ENCODE data around the gene ADCK1.
A peak's percentile ranks its signal among the peaks of the same experiment; 100 is the strongest.

The ADCK1 gene

DNA sequence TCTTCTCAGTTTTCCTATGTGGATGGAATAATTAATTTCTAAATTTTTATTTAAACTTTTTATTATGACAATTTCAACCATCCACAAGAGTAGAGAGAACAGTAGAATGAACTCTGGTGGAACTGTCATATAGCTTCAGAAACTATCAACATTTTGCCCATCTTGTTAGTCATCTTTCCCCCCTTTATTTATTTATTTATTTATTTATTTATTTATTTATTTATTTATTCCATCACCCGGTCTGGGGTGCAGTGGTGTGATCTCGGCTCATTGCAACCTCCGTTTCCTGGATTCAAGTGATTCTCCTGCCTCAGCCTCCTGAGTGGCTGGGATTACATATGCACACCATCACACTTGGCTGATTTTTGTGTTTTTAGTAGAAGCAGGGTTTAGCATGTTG, 23.5 kb downstream of the ADCK1 start:
- TF ChIP-seq, protein P1, sequence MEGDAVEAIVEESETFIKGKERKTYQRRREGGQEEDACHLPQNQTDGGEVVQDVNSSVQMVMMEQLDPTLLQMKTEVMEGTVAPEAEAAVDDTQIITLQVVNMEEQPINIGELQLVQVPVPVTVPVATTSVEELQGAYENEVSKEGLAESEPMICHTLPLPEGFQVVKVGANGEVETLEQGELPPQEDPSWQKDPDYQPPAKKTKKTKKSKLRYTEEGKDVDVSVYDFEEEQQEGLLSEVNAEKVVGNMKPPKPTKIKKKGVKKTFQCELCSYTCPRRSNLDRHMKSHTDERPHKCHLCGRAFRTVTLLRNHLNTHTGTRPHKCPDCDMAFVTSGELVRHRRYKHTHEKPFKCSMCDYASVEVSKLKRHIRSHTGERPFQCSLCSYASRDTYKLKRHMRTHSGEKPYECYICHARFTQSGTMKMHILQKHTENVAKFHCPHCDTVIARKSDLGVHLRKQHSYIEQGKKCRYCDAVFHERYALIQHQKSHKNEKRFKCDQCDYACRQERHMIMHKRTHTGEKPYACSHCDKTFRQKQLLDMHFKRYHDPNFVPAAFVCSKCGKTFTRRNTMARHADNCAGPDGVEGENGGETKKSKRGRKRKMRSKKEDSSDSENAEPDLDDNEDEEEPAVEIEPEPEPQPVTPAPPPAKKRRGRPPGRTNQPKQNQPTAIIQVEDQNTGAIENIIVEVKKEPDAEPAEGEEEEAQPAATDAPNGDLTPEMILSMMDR (IDR thresholded peaks at IDR 0.05) = no peak
- H3K9me3 Mint-ChIP-seq = no peaks in the 10 kb centered on the region
- H3K4me3 Mint-ChIP-seq = no peak overlapping the region

DNA sequence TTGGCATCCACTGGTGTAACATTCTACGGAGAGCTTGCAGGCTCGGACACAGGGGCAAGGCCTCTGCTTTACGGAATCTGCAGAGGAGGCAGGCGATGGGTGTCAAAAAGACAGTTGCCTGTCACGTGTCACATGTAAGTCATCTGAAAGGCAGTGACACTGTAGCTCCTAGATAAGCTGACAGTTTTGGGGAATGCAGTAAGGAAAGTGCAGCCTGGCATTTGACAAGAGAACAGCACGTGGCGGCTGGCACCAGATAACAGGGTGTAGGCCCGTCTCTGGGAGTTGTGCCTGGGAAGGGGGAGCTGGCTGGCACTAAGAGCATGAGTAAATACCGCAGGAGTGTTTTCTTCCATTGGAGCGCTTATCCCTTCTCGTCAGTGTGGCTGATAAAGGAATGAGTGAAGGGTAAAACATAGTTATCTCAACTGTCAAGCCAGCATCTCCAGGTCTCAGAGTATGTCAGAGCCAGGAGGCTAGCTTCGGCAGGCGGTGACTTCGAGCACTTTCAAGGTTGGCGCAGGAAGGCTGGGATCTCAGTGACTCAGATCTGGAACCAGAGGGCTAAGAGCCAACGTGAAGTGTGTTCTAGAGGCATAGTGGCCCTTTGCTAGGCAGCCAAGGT, 26.1 kb downstream of the ADCK1 start:
- H3K27ac Mint-ChIP-seq = no peak overlapping the region
- no peaks in the 10 kb centered on the region for H3K4me1 Mint-ChIP-seq
- H3K9me3 Mint-ChIP-seq = no peaks in the 10 kb centered on the region
- TF ChIP-seq, protein P1 (IDR thresholded peaks at IDR 0.05) = no peak
- no peaks in the 10 kb centered on the region for H3K27me3 Mint-ChIP-seq (ENCODE audit: low read depth, poor library complexity)
- H3K4me3 Mint-ChIP-seq = no peak overlapping the region
- H3K36me3 Mint-ChIP-seq (ENCODE audit: low read depth) = peaks cover 33% of the 10 kb centered on the region
- no peak for DNase-seq

More for the DNA sequence above, 23.5 kb downstream of the ADCK1 start:
- no peak for DNase-seq
- Mint-ChIP-seq H3K27me3 (ENCODE audit: low read depth, poor library complexity) (no peaks in the 10 kb centered on the region), H3K36me3 (ENCODE audit: low read depth) (peaks cover 25% of the 10 kb centered on the region), H3K4me1 (no peaks in the 10 kb centered on the region), H3K27ac (no peak overlapping the region)

DNA sequence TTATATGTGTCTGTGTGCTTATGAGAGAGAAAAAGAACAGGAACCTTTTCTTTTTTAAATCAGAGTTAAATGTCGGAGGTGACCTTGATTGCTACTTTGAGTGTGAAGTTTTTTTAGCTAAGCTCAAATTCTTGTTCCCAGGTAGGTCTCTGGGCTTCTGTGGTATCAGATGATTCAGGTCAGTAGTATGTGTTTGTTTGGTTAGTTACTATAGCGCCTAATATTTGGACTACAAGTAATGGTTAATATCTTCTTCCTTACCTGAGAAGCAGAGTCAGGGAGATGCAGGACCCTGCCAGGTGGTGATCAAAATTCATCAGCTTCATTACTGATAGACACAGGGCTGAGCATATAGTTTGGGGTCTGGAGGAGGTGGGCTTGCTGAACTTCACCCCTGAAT, 30.8 kb downstream of the ADCK1 start:
- peaks cover 14% of the 10 kb centered on the region for H3K36me3 Mint-ChIP-seq (ENCODE audit: low read depth)
- H3K27me3 Mint-ChIP-seq (ENCODE audit: low read depth, poor library complexity) = no peaks in the 10 kb centered on the region
- no peak overlapping the region for H3K4me3 Mint-ChIP-seq
- DNase-seq = no peak
- no peaks in the 10 kb centered on the region for H3K4me1 Mint-ChIP-seq
- H3K9me3 Mint-ChIP-seq = no peaks in the 10 kb centered on the region
- TF ChIP-seq, protein P1 (IDR thresholded peaks at IDR 0.05) = no peak
- peak overlapping the region; percentile 54 for H3K27ac Mint-ChIP-seq

DNA sequence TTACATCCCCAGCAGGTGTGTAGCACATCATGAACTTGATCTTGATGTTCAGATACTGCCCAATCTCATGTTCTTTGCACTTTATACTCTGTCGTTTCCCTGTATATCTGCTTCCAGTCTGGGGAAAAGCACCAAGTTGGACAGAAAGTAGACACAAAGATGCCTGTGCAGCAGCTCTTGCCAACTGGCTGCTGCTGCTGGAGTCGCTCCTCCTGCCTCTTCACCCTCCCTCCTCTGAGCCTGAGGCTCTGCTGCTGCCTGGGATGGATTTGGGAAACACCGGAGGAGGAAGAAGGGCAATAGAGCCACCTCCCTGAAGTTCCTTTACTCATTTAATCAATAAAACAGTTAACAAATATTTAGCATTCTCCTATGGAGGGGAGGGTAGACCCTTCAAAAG, 32.4 kb downstream of the ADCK1 start:
- no peak for DNase-seq
- Mint-ChIP-seq H3K4me3 (no peak overlapping the region), H3K4me1 (no peaks in the 10 kb centered on the region), H3K27me3 (ENCODE audit: low read depth, poor library complexity) (no peaks in the 10 kb centered on the region), H3K27ac (no peak overlapping the region), H3K9me3 (no peaks in the 10 kb centered on the region), H3K36me3 (ENCODE audit: low read depth) (peaks cover 14% of the 10 kb centered on the region)
- TF ChIP-seq, protein P1 (IDR thresholded peaks at IDR 0.05) = no peak

DNA sequence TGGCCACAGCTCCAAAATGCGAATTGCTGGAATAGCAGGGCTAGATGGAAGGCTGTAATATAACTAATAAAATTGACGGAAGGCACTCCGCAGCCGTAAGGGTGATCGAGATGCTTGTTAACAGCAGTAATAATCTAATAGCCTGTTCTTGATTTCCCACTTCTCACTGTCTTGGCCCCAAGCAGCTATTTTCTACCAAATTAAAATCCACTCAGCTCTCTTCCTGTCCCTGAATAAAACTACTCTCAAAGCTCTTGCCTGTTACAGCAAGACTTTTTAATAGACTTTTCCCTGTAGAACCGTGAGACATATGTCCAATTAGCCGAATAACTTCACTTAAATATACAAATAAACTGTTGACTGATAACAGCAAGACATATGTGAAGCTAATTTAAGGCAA, 38.0 kb downstream of the ADCK1 start:
- Mint-ChIP-seq H3K4me3 (no peak overlapping the region), H3K36me3 (ENCODE audit: low read depth) (no peaks in the 10 kb centered on the region), H3K27ac (no peak overlapping the region), H3K4me1 (peaks cover 9% of the 10 kb centered on the region), H3K27me3 (ENCODE audit: low read depth, poor library complexity) (no peaks in the 10 kb centered on the region), H3K9me3 (no peaks in the 10 kb centered on the region)
- TF ChIP-seq, protein P1 (IDR thresholded peaks at IDR 0.05) = no peak
- no peak for DNase-seq

DNA sequence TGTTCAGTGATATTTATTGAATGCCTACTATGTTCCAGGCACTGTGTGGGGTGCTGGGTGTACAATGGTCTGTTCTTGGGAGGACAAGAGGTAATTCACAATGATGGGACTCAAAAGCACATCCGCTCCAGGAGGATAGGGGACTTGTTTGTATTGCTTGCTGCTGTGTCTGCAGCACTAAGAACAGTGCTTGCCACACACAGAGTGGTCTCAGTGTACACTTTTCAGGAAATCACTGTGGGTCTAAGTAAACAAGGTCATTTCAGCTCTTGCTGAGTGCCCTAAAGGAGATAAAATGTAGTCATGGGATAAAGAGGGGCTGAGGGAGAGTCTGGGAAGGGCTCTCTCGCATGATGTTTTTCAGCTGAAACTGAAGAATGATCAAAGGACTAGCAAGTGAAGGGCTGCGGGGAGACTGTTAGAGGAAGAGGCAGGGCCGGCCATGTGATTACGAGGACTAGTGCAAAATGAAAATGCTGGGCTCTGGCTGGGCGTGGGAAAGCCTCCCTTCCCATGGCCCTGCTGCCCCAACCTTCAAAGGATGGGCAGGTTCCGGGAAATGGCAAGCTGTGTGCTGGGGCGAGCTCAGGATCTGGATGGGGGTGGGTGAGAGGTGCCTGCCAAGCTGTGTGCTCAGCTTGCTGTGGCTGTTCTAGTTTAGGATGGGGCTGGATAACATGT, 39.1 kb downstream of the ADCK1 start:
- DNase-seq = peak; percentile 15
- peaks cover 9% of the 10 kb centered on the region for H3K4me1 Mint-ChIP-seq
- H3K27ac Mint-ChIP-seq = peak overlapping the region; percentile 12
- H3K27me3 Mint-ChIP-seq (ENCODE audit: low read depth, poor library complexity) = peaks cover 3% of the 10 kb centered on the region
- H3K9me3 Mint-ChIP-seq = no peaks in the 10 kb centered on the region
- TF ChIP-seq, protein P1 (IDR thresholded peaks at IDR 0.05) = no peak
- H3K4me3 Mint-ChIP-seq = no peak overlapping the region
- H3K36me3 Mint-ChIP-seq (ENCODE audit: low read depth) = no peaks in the 10 kb centered on the region
